Mesenchymal stem cell (in vitro differentiated cells and primary cell): Measurements from ENCODE around the gene B3GNT9.

Experiments used
- DNase-seq: peaks from one replicate; pipeline ENCODE4 v3.0.0-alpha.2; 2013
- H2AFZ ChIP-seq: one replicate; pipeline ENCODE4 v1.6.1; 2013; ENCODE audit warnings: low read depth, mild to moderate bottlenecking, control low read depth, inconsistent platforms, low read length, moderate library complexity
- H2AK5ac ChIP-seq: 2 replicates; pipeline ENCODE4 v1.6.1; 2013; ENCODE audit warnings: low read length, moderate library complexity, mild to moderate bottlenecking, inconsistent platforms; ENCODE audit not compliant: severe bottlenecking
- H2BK120ac ChIP-seq: one replicate; pipeline ENCODE4 v1.6.1; 2013; ENCODE audit warnings: low read depth, mild to moderate bottlenecking, inconsistent platforms, low read length, moderate library complexity
- H2BK12ac ChIP-seq, 2 experiments: one replicate each; pipeline ENCODE4 v1.6.1; 2013; ENCODE audit warnings: inconsistent platforms in 2 of 2, low read length in 2 of 2, mild to moderate bottlenecking in 2 of 2, moderate library complexity in 2 of 2, control low read depth in 1 of 2
- H2BK15ac ChIP-seq: one replicate; pipeline ENCODE4 v1.6.1; 2013; ENCODE audit warnings: mild to moderate bottlenecking, low read depth, inconsistent platforms; ENCODE audit not compliant: poor library complexity, severe bottlenecking
- H2BK5ac ChIP-seq: 2 replicates; pipeline ENCODE4 v1.6.1; 2013; ENCODE audit warnings: low read depth, mild to moderate bottlenecking, low read length, control low read depth, inconsistent platforms; ENCODE audit not compliant: poor library complexity, severe bottlenecking
- H3K14ac ChIP-seq, 2 experiments: one replicate each; pipeline ENCODE4 v1.6.1; 2013; ENCODE audit warnings: inconsistent platforms in 2 of 2, low read length in 2 of 2, control low read depth in 1 of 2, mild to moderate bottlenecking in 1 of 2, moderate library complexity in 1 of 2
- H3K18ac ChIP-seq, 2 experiments: one replicate each; pipeline ENCODE4 v1.6.1; 2013; ENCODE audit warnings: inconsistent platforms in 2 of 2, low read length in 2 of 2, control low read depth in 1 of 2, low read depth in 1 of 2, mild to moderate bottlenecking in 1 of 2
- H3K23ac ChIP-seq, 2 experiments: one replicate each; pipeline ENCODE4 v1.6.1; 2013; ENCODE audit warnings: inconsistent platforms in 2 of 2, low read length in 2 of 2, mild to moderate bottlenecking in 2 of 2, moderate library complexity in 2 of 2, control low read depth in 1 of 2
- H3K27ac ChIP-seq: 2 replicates; pipeline ENCODE4 v1.5.1; 2013; ENCODE audit warnings: mild to moderate bottlenecking, moderate library complexity, low read length, control low read depth, inconsistent platforms; ENCODE audit not compliant: poor library complexity, severe bottlenecking
- H3K27me3 ChIP-seq, 2 experiments: 2 replicates each; pipeline versions ENCODE4 v1.6.1 to v1.7.0; 2013; ENCODE audit warnings: low read length in 2 of 2, mild to moderate bottlenecking in 2 of 2, moderate library complexity in 2 of 2, control low read depth in 1 of 2, inconsistent platforms in 1 of 2; ENCODE audit not compliant: control insufficient read depth in 1 of 2, insufficient read depth in 1 of 2
- H3K36me3 ChIP-seq, 2 experiments: 2 replicates each; pipeline versions ENCODE4 v1.6.1 to v1.7.0; 2013; ENCODE audit warnings: low read length in 2 of 2, control low read depth in 1 of 2, inconsistent platforms in 1 of 2, low read depth in 1 of 2, mild to moderate bottlenecking in 1 of 2; ENCODE audit not compliant: insufficient read depth in 2 of 2, control insufficient read depth in 1 of 2
- H3K4ac ChIP-seq, 2 experiments: one replicate each; pipeline ENCODE4 v1.6.1; 2013; ENCODE audit warnings: inconsistent platforms in 2 of 2, low read length in 2 of 2, mild to moderate bottlenecking in 2 of 2, moderate library complexity in 2 of 2, control low read depth in 1 of 2, low read depth in 1 of 2
- H3K4me1 ChIP-seq: 2 replicates; pipeline ENCODE4 v1.6.1; 2013; ENCODE audit warnings: low read depth, low read length, control low read depth; ENCODE audit not compliant: control insufficient read depth, insufficient read depth
- H3K4me2 ChIP-seq: 2 replicates; pipeline ENCODE4 v1.6.1; 2013; ENCODE audit warnings: low read length, mild to moderate bottlenecking, inconsistent platforms; ENCODE audit not compliant: poor library complexity, severe bottlenecking
- H3K4me3 ChIP-seq, 2 experiments: 2 replicates each; pipeline versions ENCODE4 v1.5.1 to v1.7.0; 2013; ENCODE audit warnings: low read length in 2 of 2, mild to moderate bottlenecking in 2 of 2, control low read depth in 1 of 2, low read depth in 1 of 2; ENCODE audit not compliant: insufficient read depth in 1 of 2
- H3K79me1 ChIP-seq: replicated peaks from 2 replicates; pipeline ENCODE4 v1.6.1; 2013; ENCODE audit warnings: mild to moderate bottlenecking, control low read depth, low read length, inconsistent platforms; ENCODE audit not compliant: poor library complexity, severe bottlenecking
- H3K9ac ChIP-seq: 2 replicates; pipeline ENCODE4 v1.7.0; 2013; ENCODE audit warnings: mild to moderate bottlenecking, low read length, moderate library complexity
- H3K9me3 ChIP-seq: 2 replicates; pipeline ENCODE4 v1.7.0; 2013; ENCODE audit warnings: mild to moderate bottlenecking, low read length; ENCODE audit not compliant: control insufficient read depth
- H4K8ac ChIP-seq: one replicate; pipeline ENCODE4 v1.6.1; 2013; ENCODE audit warnings: inconsistent platforms, mild to moderate bottlenecking, low read length, moderate library complexity
- H4K91ac ChIP-seq: one replicate; pipeline ENCODE4 v1.6.1; 2013; ENCODE audit warnings: mild to moderate bottlenecking, low read length, inconsistent platforms
- WGBS: methylation state at CpG from one replicate; pipeline ENCODE4 v1.1.7; 2013; ENCODE audit warnings: mixed read lengths; 5-methylcytosine and 5-hydroxymethylcytosine counted together

The B3GNT9 gene

GRCh38 chr16:67161595-67162058 is 10.8 kb upstream of the B3GNT9 start:
- DNase-seq, result no peak
- H3K4me3 ChIP-seq, result peak overlapping the region in 1 of 2 experiments; percentile 99
- H3K23ac ChIP-seq, result peak overlapping the region in 1 of 2 experiments; percentile 61
- peak overlapping the region in 1 of 2 experiments; percentile 7 for H2BK12ac ChIP-seq
- peaks cover 7% of the 10 kb centered on the region for H3K79me1 ChIP-seq
- WGBS, result 37% methylated on average over 25 of the region's 25 CpGs
- no peak overlapping the region for H2AK5ac ChIP-seq
- peaks cover 53% of the 10 kb centered on the region for H3K4me1 ChIP-seq
- no peak overlapping the region for H3K4me2 ChIP-seq
- H3K14ac ChIP-seq, result no peak overlapping the region
- H3K18ac ChIP-seq, result no peak overlapping the region
- H3K27me3 ChIP-seq, result peaks cover 21 to 51% of the 10 kb centered on the region in 2 experiments
- no peak overlapping the region for H3K27ac ChIP-seq
- H3K9ac ChIP-seq, result peak overlapping the region; percentile 93
- no peak overlapping the region for H2BK5ac ChIP-seq
- no peak overlapping the region for H2AFZ ChIP-seq
- H3K4ac ChIP-seq, result no peak overlapping the region
- no peak overlapping the region for H4K8ac ChIP-seq
- H3K36me3 ChIP-seq, result peaks cover 0 to 4% of the 10 kb centered on the region in 2 experiments
- no peak overlapping the region for H4K91ac ChIP-seq
- no peak overlapping the region for H2BK15ac ChIP-seq
- H2BK120ac ChIP-seq, result no peak overlapping the region
- no peaks in the 10 kb centered on the region for H3K9me3 ChIP-seq

GRCh38 chr16:67158637-67159600 is 8.1 kb upstream of the B3GNT9 start:
- Histone ChIP-seq H3K18ac (peak overlapping the region in 1 of 2 experiments; percentile 84), H2AFZ (peak overlapping the region; percentile 29), H3K79me1 (peaks cover 14% of the 10 kb centered on the region), H2BK12ac (peak overlapping the region in 1 of 2 experiments; percentile 21), H2BK120ac (no peak overlapping the region), H3K9ac (peak overlapping the region; percentile 93), H4K8ac (peak overlapping the region; percentile 46), H3K4ac (peak overlapping the region; percentile 20 to 52), H3K27ac (no peak overlapping the region), H2BK15ac (peak overlapping the region; percentile 9), H3K36me3 (peaks cover 4 to 5% of the 10 kb centered on the region in 2 experiments), H3K14ac (peak overlapping the region in 1 of 2 experiments; percentile 85), H3K9me3 (no peaks in the 10 kb centered on the region), H2AK5ac (no peak overlapping the region), H3K4me3 (peak overlapping the region; percentile 75 to 99), H2BK5ac (no peak overlapping the region), H3K4me1 (peaks cover 52% of the 10 kb centered on the region), H3K23ac (no peak overlapping the region), H3K4me2 (peak overlapping the region; percentile 99), H3K27me3 (peaks cover 3 to 48% of the 10 kb centered on the region in 2 experiments), H4K91ac (no peak overlapping the region)
- peak; percentile 63 for DNase-seq
- 1% methylated on average over 32 of the region's 34 CpGs for WGBS

DNA sequence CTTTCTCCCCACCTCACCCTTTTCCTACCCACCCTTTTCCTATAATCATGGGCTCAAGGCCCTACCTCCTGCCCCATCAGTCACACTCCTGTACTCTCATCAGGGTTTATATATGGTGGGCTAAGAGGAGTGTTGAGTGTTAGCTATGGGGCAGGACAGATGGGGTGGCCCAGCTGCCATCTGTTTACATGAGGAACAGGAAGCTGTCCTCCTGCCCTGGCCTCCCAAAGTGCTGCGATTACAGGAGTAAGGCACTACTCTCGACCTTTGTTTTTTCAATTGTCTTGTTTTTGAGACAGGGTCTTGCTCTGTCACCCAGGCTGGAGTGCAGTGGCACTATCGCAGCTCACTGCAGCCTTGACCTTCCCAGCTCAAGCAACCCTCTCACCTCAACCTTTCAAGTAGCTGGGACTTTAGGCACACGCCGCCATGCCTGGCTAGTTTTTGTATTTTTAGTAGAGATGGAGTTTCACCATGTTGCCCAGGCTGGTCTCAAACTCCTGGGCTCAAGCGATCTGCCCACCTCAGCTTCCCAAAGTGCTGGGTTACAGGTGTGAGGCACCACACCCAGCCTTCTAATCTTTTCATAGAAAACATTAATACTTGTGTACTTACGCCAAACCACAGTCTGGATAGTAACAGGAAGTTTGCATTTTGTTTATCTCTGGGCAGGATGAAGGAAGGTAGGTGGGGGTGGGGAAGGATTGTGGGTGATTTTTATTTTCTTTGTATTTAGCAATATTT is 7.3 kb upstream of the B3GNT9 start:
- DNase-seq, result no peak
- H3K27me3 ChIP-seq, result peaks cover 3 to 48% of the 10 kb centered on the region in 2 experiments
- 71% methylated on average over 7 of the region's 7 CpGs for whole genome bisulfite sequencing

More for the DNA sequence above, 7.3 kb upstream of the B3GNT9 start:
- no peak overlapping the region for H3K4me3 ChIP-seq
- H3K4ac ChIP-seq, result no peak overlapping the region
- H3K23ac ChIP-seq, result no peak overlapping the region
- no peak overlapping the region for H2AFZ ChIP-seq
- H2BK12ac ChIP-seq, result peak overlapping the region in 1 of 2 experiments; percentile 25
- H3K9ac ChIP-seq, result no peak overlapping the region
- H3K4me1 ChIP-seq, result peaks cover 44% of the 10 kb centered on the region
- peaks cover 12% of the 10 kb centered on the region for H3K79me1 ChIP-seq
- no peak overlapping the region for H3K4me2 ChIP-seq
- H4K91ac ChIP-seq, result peak overlapping the region; percentile 31
- peak overlapping the region in 1 of 2 experiments; percentile 16 for H3K14ac ChIP-seq
- H2BK15ac ChIP-seq, result no peak overlapping the region
- no peaks in the 10 kb centered on the region for H3K9me3 ChIP-seq
- H2BK5ac ChIP-seq, result no peak overlapping the region
- H3K27ac ChIP-seq, result no peak overlapping the region
- H3K18ac ChIP-seq, result no peak overlapping the region
- no peak overlapping the region for H2AK5ac ChIP-seq
- peaks cover 0 to 6% of the 10 kb centered on the region in 2 experiments for H3K36me3 ChIP-seq
- H2BK120ac ChIP-seq, result no peak overlapping the region
- H4K8ac ChIP-seq, result no peak overlapping the region
